GM18526 (cell line): ENCODE measurements around the gene EIF4G3.

Experiments
- POLR2A ChIP-seq: IDR thresholded peaks from 3 replicates; pipeline ENCODE4 v1.6.1; 2011; ENCODE audit not compliant: insufficient read length; ENCODE audit errors: extremely low read depth

The EIF4G3 gene

DNA sequence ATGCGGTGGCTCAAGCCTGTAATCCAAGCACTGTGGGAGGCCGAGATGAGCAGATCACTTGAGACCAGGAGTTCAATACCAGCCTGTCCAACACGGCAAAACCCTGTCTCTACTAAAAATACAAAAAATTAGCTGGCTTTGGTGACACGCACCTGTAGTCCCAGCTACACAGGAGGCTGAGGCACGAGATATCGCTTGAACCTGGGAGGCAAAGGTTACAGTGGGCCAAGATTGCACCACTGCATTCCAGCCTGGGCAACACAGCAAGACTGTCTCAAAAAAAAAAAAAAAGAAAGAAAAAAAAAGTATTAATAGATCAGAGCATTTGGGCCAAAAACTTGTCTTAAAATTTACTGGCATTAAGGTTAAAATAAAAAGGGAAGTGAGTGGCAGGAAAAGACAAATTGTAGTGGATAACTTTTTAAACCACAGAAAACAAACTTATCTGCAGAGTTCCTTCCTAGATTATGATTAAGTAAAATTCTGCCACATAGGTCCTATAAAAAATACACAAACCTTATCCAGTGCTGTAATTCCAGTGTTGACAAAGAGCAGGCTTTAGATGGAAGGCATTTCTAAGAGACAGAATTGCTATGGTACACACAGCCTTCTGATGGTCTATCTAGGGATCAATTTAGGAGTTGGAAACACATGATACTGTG, 53.3 kb downstream of the EIF4G3 start:
- no peak for TF ChIP-seq POLR2A

- TF ChIP-seq POLR2A, result no peak
Measured at GRCh38 chr1:21121764-21122471, 54.8 kb downstream of the EIF4G3 start.

- TF ChIP-seq POLR2A, result no peak
Measured at GRCh38 chr1:21118167-21118566, 58.5 kb downstream of the EIF4G3 start.

- no peak for TF ChIP-seq POLR2A
Measured at GRCh38 chr1:21117597-21118001, 59.1 kb downstream of the EIF4G3 start.

DNA sequence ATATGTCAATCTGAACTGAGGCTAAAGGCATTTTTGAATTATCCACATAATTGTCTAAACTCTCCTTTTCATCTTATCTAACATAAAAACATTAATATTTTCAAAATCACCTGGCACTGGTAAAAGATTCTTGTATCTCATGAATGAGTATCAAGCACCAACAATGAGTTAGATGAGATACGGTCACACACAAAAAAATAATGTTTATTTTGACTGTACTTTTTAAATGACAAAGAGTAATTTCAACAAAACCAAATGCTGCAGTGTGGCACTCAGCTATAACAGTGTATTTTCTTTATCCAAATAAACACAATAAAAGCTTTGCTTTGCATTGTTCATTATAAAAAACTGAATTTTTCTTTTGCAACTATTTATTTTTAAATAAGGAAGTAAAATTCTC, 59.5 kb downstream of the EIF4G3 start:
- TF ChIP-seq POLR2A, result no peak

- TF ChIP-seq POLR2A, result no peak
Measured at GRCh38 chr1:21115098-21115760, 61.5 kb downstream of the EIF4G3 start.

DNA sequence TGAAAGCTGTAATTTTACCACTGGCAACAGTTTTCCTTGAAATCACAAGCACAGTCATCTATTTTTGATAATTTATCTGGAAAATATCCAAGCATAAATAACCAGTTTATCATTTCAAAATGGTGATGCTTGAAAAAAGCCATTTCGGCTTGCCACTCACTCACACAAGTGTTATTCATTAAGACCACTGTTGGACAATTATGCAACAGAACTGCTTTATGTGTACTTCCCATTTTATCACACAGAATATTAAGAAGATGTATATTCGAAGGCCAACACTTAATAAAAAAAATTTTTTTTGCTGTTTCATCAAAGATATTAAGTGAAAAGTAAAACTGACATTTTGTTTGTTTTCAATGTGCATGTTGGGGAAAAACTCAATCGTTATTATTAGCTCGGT, 62.3 kb downstream of the EIF4G3 start:
- TF ChIP-seq POLR2A, result no peak

GRCh38 chr1:21110163-21110562, 66.5 kb downstream of the EIF4G3 start:
- no peak for TF ChIP-seq POLR2A

DNA sequence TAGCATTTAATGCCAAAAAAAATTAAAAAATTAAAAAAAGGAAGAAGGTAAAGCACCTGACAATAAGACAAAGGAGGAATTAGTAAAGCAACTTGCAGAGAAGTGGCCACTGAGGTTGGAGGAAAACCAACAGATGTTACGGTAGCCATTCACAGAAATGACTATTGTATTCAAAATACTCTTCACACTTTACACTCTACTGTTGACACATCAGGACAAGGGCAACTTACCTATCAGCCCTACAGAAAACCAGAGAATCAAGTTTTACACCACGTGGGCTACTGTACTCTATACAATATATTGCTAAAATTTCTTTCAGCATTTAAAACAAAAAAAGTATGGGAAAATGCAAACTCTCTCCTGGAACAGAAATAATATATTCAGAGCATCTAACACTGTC, 70.0 kb downstream of the EIF4G3 start:
- no peak for TF ChIP-seq POLR2A

GRCh38 chr1:21106238-21106637, 70.5 kb downstream of the EIF4G3 start:
- no peak for TF ChIP-seq POLR2A

DNA sequence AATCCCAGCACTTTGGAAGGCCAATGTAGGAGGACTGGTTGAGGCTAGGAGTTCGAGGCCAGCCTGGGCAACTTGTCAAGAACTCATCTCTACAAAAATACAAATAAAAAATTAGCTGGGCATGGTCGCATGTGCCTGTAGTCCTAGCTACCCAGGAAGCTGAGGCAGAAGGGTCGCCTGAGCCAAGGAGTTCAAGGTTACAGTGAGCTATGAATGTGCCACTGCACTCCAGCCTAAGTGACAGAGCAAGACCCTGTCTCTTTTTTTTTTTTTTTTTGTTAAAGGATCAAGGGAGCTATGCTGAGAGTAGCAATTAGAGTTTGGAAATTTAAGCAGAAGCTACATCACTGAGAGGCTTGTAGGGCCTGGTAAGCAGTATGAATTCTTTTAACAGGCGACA, 70.9 kb downstream of the EIF4G3 start:
- no peak for TF ChIP-seq POLR2A

DNA sequence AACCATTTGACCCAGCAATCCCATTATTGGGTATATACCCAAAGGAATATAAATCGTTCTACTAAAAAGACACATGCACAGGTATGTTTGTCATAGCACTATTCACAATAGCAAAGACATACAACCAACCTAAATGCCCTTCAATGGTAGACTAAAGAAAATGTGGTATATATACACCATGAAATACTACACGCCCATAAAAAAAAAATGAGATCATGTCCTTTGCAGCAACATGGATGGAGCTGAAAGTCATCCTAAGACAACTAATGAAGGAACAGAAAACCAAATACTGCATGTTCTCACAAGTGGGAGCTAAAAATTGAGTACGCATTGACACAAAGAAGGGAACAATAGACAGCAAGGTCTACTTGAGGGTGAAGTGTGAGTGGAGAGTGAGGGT, 72.0 kb downstream of the EIF4G3 start:
- no peak for TF ChIP-seq POLR2A

- TF ChIP-seq POLR2A, result no peak
Measured at GRCh38 chr1:21100481-21100921, 76.2 kb downstream of the EIF4G3 start.

- no peak for TF ChIP-seq POLR2A
Measured at GRCh38 chr1:21099869-21100131, 76.9 kb downstream of the EIF4G3 start.

DNA sequence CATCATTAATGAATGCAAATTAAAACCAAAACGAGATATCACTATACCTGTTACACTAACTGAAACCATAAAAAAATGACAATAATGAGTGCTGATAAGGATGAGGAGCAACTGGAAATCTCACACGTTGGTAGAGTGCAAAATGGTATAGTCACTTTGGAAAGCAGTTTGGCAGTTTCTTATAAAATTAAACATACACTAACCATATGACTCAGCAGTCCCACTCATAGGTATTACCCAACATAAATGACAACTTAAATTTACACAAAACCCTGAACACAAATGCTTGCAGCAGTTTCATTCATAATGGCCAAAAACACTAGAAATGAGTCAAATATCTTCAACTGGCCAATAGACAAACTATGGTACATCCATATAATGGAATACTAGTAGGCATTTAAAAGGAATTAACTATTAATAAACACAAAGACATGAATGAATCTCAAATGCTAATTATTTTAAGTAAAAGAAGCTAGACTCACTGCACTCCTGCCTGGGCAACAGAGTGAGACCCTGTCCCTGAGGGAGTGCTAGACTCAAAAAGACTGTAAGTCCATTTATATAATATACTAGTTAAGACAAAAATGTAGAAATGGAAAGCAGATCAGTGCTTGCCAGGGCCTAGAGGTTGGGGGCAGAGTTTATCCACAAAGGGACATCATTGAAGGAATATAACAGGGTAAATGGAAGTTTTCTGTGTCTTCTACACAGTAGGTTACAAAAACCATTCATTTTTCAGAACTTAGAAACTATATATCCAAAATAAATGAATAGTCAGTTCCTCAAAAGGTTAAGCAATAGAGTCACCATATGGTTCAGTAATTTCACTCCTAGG, 77.4 kb downstream of the EIF4G3 start:
- TF ChIP-seq POLR2A, result no peak
